AG09319 (cell line): ENCODE measurements around the gene MARS1.

Experiments used
- DNase-seq: peaks from one replicate; pipeline ENCODE4 v3.0.0-alpha.2; 2010; ENCODE audit warnings: low read depth; ENCODE audit errors: extremely low read depth
- CTCF ChIP-seq: IDR thresholded peaks from 2 replicates; pipeline ENCODE4 v1.5.1; 2011; ENCODE audit warnings: low read depth, mild to moderate bottlenecking, inconsistent platforms, low read length, moderate library complexity

Gene MARS1

DNA sequence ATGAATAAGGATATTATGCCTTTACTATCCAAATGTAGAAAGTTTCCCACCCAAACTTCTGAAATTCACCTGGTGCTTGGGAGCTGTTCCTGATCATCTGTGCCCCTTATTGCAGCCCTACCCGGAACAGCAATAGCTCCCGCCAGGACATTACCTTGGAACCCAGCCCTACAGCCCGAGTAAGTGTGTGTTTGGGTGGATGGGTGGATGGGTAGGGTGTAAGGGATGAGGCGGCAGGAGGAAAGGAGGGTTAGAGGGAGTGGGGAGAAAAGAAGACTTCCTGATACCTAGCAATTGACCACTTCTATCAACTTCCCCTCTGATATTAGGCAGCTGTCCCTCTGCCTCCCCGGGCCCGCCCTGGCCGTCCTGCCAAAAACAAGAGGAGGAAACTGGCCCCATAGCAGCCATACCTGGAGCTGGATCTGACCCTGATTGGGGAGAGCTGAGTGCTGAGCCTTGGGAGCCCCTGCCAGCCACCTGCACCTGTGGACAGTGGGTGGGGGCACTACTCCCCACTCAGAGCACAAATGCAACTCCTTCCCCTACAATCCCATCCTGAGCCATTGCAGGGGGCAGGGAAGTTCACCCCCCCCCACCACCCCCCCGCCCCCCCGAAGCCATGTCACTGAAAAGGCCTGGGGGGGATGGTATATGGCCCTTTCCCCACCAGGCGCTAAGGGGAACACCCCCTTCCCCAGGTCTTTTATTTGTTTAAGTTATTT lies 41.1 kb downstream of the MARS1 start:
- DNase-seq: no peak

GRCh38 chr12:57529831-57530230 lies 42.0 kb downstream of the MARS1 start:
- DNase-seq: no peak
- TF ChIP-seq CTCF: no peak

More for the DNA sequence above, 41.1 kb downstream of the MARS1 start:
- no peak for TF ChIP-seq CTCF

- DNase-seq: no peak
- TF ChIP-seq CTCF: no peak
Observed at GRCh38 chr12:57530396-57531142, 42.7 kb downstream of the MARS1 start.

DNA sequence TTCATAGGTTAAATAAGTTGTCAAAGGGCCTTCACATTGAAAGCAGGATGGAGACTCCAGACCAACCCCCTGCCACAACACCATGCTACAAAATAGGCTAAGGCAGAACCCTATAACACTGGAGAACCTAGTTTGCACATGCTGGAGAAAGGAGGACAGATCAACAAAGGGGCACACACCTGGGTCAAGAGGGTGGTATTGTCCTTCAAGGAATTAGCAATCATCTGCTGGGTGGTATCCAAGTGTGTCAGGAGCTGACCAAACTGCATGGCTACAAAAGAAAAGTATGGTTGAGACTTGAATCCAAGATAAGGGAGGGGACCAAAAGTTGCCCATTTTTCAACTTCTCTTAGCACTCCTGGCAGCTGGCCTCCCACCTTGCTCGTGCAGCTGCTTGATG lies 44.0 kb downstream of the MARS1 start:
- no peak for DNase-seq
- TF ChIP-seq CTCF: no peak

- DNase-seq: no peak
- no peak for TF ChIP-seq CTCF
Observed at GRCh38 chr12:57533108-57533507, 45.2 kb downstream of the MARS1 start.

GRCh38 chr12:57534250-57534649 lies 46.4 kb downstream of the MARS1 start:
- no peak for TF ChIP-seq CTCF
- no peak for DNase-seq

GRCh38 chr12:57534991-57535543 lies 47.2 kb downstream of the MARS1 start:
- DNase-seq: no peak
- no peak for TF ChIP-seq CTCF
